Left colon (tissue), 2 donors: ENCODE results near the gene P2RX3. TPM values are rescaled to one million over a fixed set of nuclear protein-coding genes. Genes with fewer than 3 reads are reported as not detected.

ENCODE experiments used
- ATAC-seq: fragments of 200-7000 bp; cut with Tn5 transposase; one replicate; pipeline ENCODE4 v1.9.1; 2020; ENCODE audit warnings: mild to moderate bottlenecking, moderate library complexity
- DNase-seq, 2 donors: peaks; one replicate each; pipeline ENCODE4 v3.0.0-alpha.2; 2020
- intact Hi-C, 2 donors: fragments of 100-400 bp; cut with DNase I in 1 of 2; cut with micrococcal nuclease in 1 of 2; formaldehyde crosslinking; loops; one replicate each; pipeline versions ENCODE4 v1.11.2 to v1.14.0; 2022; cut with DNase I, micrococcal nuclease
- total RNA-seq, 2 donors: library from RNA; stranded (reverse); fragmentation: NEBNext Ultra II Directional; extraction: Animal tissue kit (Norgen Biotek cat#: 25700); gene quantifications; one replicate each; pipeline ENCODE4 v1.2.1, GENCODE V29; 2021
- donor health status: DM: no; HTN: no; CAD: no.
- donor health status: DM: yes; HTN: yes; CAD: no.

The P2RX3 gene
- total RNA-seq, 2 donors from 2014 or later = not detected

- DNase-seq (no peak), ATAC-seq (no peak)
- intact Hi-C loops = loop anchor here in 1 of 2 donors (10.0 kb wide), 2 partner anchors 183 to 303 kb away; partner anchors contain the start of gene YPEL4
These were observed 3.2 kb downstream of the P2RX3 start for GRCh38 chr11:57341250-57341808.

- intact Hi-C loops = loop anchor here in 1 of 2 donors (10.0 kb wide), 2 partner anchors 182 to 302 kb away; partner anchors contain the start of gene YPEL4
- ATAC-seq (no peak), DNase-seq (no peak)
These were observed 4.5 kb downstream of the P2RX3 start for GRCh38 chr11:57342702-57343101.

GRCh38 chr11:57343825-57344224, 5.7 kb downstream of the P2RX3 start:
- ATAC-seq = no peak
- intact Hi-C loops = loop anchor here in 1 of 2 donors (10.0 kb wide), 2 partner anchors 181 to 301 kb away; partner anchors contain the start of gene YPEL4
- DNase-seq = no peak

- intact Hi-C loops = loop anchor here in 1 of 2 donors (10.0 kb wide), 2 partner anchors 180 to 300 kb away; partner anchors contain the start of gene YPEL4
- ATAC-seq (no peak), DNase-seq (no peak)
These were observed 6.7 kb downstream of the P2RX3 start for GRCh38 chr11:57344826-57345225.

- ATAC-seq = peak; percentile 95
- peak; percentile 57 to 85 for DNase-seq
- intact Hi-C loops = loop anchor here in 1 of 2 donors (10.0 kb wide), 2 partner anchors 179 to 299 kb away; partner anchors contain the start of gene YPEL4
These were observed 7.5 kb downstream of the P2RX3 start for GRCh38 chr11:57345555-57346211.

- intact Hi-C loops = loop anchor here in 1 of 2 donors (10.0 kb wide), 2 partner anchors 177 to 297 kb away; partner anchors contain the start of gene YPEL4
These were observed 9.2 kb downstream of the P2RX3 start for GRCh38 chr11:57347336-57347735.

GRCh38 chr11:57348052-57348451, 9.9 kb downstream of the P2RX3 start:
- intact Hi-C loops = loop anchor here in 1 of 2 donors (10.0 kb wide), 2 partner anchors 177 to 297 kb away; partner anchors contain the start of gene YPEL4
- no peak for ATAC-seq
- DNase-seq = no peak

More at GRCh38 chr11:57347336-57347735, 9.2 kb downstream of the P2RX3 start:
- ATAC-seq (no peak), DNase-seq (no peak)

GRCh38 chr11:57348636-57349313, 10.6 kb downstream of the P2RX3 start:
- DNase-seq (no peak), ATAC-seq (no peak)
- intact Hi-C loops = loop anchor here in 1 of 2 donors (10.0 kb wide), 2 partner anchors 176 to 296 kb away; partner anchors contain the start of gene YPEL4

- intact Hi-C loops = loop anchor here in 1 of 2 donors (10.0 kb wide), 2 partner anchors 175 to 295 kb away; partner anchors contain the start of gene YPEL4
- ATAC-seq (peak; percentile 60), DNase-seq (peak in 1 of 2 donors; percentile 73)
These were observed 11.5 kb downstream of the P2RX3 start for GRCh38 chr11:57349491-57350274.

- ATAC-seq (no peak), DNase-seq (no peak)
- intact Hi-C loops = no loop called here
These were observed 14.9 kb downstream of the P2RX3 start for GRCh38 chr11:57353036-57353435.

GRCh38 chr11:57353446-57353845, 15.3 kb downstream of the P2RX3 start:
- ATAC-seq = no peak
- intact Hi-C loops = no loop called here
- DNase-seq = no peak

GRCh38 chr11:57353852-57354251, 15.7 kb downstream of the P2RX3 start:
- intact Hi-C loops = no loop called here
- no peak for ATAC-seq
- no peak for DNase-seq

- DNase-seq = no peak
- intact Hi-C loops = no loop called here
- ATAC-seq = no peak
These were observed 16.5 kb downstream of the P2RX3 start for GRCh38 chr11:57354699-57355098.

GRCh38 chr11:57356268-57356667, 18.1 kb downstream of the P2RX3 start:
- intact Hi-C loops = no loop called here
- no peak for ATAC-seq
- DNase-seq = no peak

GRCh38 chr11:57357310-57357709, 19.2 kb downstream of the P2RX3 start:
- ATAC-seq = no peak
- intact Hi-C loops = no loop called here
- DNase-seq = no peak

GRCh38 chr11:57357856-57358255, 19.7 kb downstream of the P2RX3 start:
- ATAC-seq = no peak
- intact Hi-C loops = no loop called here
- DNase-seq = no peak

GRCh38 chr11:57358543-57358961, 20.4 kb downstream of the P2RX3 start:
- no peak for DNase-seq
- ATAC-seq = peak; percentile 28
- intact Hi-C loops = no loop called here

- intact Hi-C loops = no loop called here
- DNase-seq (no peak), ATAC-seq (no peak)
These were observed 20.8 kb downstream of the P2RX3 start for GRCh38 chr11:57358991-57359390.

GRCh38 chr11:57359396-57359795, 21.2 kb downstream of the P2RX3 start:
- no peak for DNase-seq
- intact Hi-C loops = no loop called here
- no peak for ATAC-seq
